ENCODE results near the gene INAVA.

The INAVA gene

GRCh38 chr1:200875416-200875815 lies 19.3 kb upstream of the INAVA start:
- in situ Hi-C loops (cut with MboI; ENCODE audit: low sequenced_read_pairs), result no loop called here

GRCh38 chr1:200877010-200877409 lies 17.7 kb upstream of the INAVA start:
- in situ Hi-C loops (cut with MboI; ENCODE audit: low sequenced_read_pairs), result no loop called here

GRCh38 chr1:200877839-200878551 lies 16.7 kb upstream of the INAVA start:
- in situ Hi-C loops (cut with MboI; ENCODE audit: low sequenced_read_pairs), result no loop called here

GRCh38 chr1:200880212-200880611 lies 14.5 kb upstream of the INAVA start:
- in situ Hi-C loops (cut with MboI; ENCODE audit: low sequenced_read_pairs), result no loop called here

- in situ Hi-C loops (cut with MboI; ENCODE audit: low sequenced_read_pairs), result no loop called here
These were observed 11.6 kb upstream of the INAVA start for GRCh38 chr1:200883118-200883517.

- in situ Hi-C loops (cut with MboI; ENCODE audit: low sequenced_read_pairs), result no loop called here
These were observed 8.9 kb upstream of the INAVA start for GRCh38 chr1:200885623-200886402.

- in situ Hi-C loops (cut with MboI; ENCODE audit: low sequenced_read_pairs), result no loop called here
These were observed 8.1 kb upstream of the INAVA start for GRCh38 chr1:200886594-200886993.

GRCh38 chr1:200887036-200887435 lies 7.7 kb upstream of the INAVA start:
- in situ Hi-C loops (cut with MboI; ENCODE audit: low sequenced_read_pairs), result no loop called here

GRCh38 chr1:200887772-200888348 lies 6.8 kb upstream of the INAVA start:
- in situ Hi-C loops (cut with MboI; ENCODE audit: low sequenced_read_pairs), result no loop called here

GRCh38 chr1:200888349-200888838 lies 6.3 kb upstream of the INAVA start:
- in situ Hi-C loops (cut with MboI; ENCODE audit: low sequenced_read_pairs), result no loop called here

GRCh38 chr1:200889571-200889970 lies 5.1 kb upstream of the INAVA start:
- in situ Hi-C loops (cut with MboI; ENCODE audit: low sequenced_read_pairs), result no loop called here

GRCh38 chr1:200890027-200890426 lies 4.7 kb upstream of the INAVA start:
- in situ Hi-C loops (cut with MboI; ENCODE audit: low sequenced_read_pairs), result no loop called here

- in situ Hi-C loops (cut with MboI; ENCODE audit: low sequenced_read_pairs), result no loop called here
These were observed 3.6 kb upstream of the INAVA start for GRCh38 chr1:200890818-200891773.

- in situ Hi-C loops (cut with MboI; ENCODE audit: low sequenced_read_pairs), result no loop called here
These were observed 2.9 kb upstream of the INAVA start for GRCh38 chr1:200891774-200892157.

GRCh38 chr1:200892546-200892945 lies 2.2 kb upstream of the INAVA start:
- in situ Hi-C loops (cut with MboI; ENCODE audit: low sequenced_read_pairs), result no loop called here

GRCh38 chr1:200892958-200893357 lies 1.7 kb upstream of the INAVA start:
- in situ Hi-C loops (cut with MboI; ENCODE audit: low sequenced_read_pairs), result no loop called here

- in situ Hi-C loops (cut with MboI; ENCODE audit: low sequenced_read_pairs), result no loop called here
These were observed 1.2 kb upstream of the INAVA start for GRCh38 chr1:200893411-200893901.

GRCh38 chr1:200895443-200895789 lies 716 bp downstream of the INAVA start:
- in situ Hi-C loops (cut with MboI; ENCODE audit: low sequenced_read_pairs), result no loop called here

GRCh38 chr1:200895801-200896530 lies 1.3 kb downstream of the INAVA start:
- in situ Hi-C loops (cut with MboI; ENCODE audit: low sequenced_read_pairs), result no loop called here
